ENCODE results near the gene ITM2B. TPM values are rescaled to one million over a fixed set of nuclear protein-coding genes. Genes with fewer than 3 reads are reported as not detected.
"Not testable (repeated sequence)": the region's sequence is repeated elsewhere in the genome, so short reads cannot be mapped to it uniquely, and the experiment has no call there.

The ITM2B gene
- total RNA-seq, 2 experiments from 2014 or later, result 305 to 323 TPM

DNA sequence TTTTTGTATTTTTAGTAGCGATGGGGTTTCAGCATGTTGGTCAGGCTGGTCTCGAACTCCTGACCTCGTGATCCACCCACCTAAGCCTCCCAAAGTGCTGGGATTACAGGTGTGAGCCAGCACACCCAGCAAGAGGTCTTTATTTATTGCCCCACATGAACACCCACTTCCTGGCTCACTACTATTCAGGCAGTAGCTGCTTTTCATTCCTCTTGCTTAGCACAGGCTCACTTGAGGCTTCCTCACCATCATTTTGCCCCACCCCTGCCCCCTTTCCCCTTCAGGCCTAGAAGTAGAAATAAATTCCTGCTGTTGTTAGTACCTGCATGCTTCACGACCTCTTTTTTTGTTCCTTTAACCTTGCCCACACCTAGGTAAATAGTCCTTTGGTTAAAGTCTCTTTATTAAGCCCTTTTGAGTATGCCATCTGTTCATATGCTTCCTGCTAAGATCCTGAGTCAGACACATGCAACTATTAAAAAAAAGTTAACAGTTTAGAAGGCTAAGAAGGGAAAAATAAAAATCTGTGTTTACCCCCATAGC is 33.5 kb upstream of the ITM2B start:
- H3K4me1 Mint-ChIP-seq (ENCODE audit: low read depth), result peaks cover 22% of the 10 kb centered on the region
- ATAC-seq (ENCODE audit: poor library complexity), result no peak
- intact Hi-C loops (cut with DNase I, micrococcal nuclease), result no loop called here
- no peaks in the 10 kb centered on the region for H3K27me3 Mint-ChIP-seq
- no peaks in the 10 kb centered on the region for H3K27me3 ChIP-seq (ENCODE audit: control insufficient read depth in 1 of 2, insufficient read depth in 2 of 2, low read length in 2 of 2)
- H3K27ac ChIP-seq (ENCODE audit: low read depth in 1 of 2, low read length in 2 of 2), result no peak overlapping the region
- peaks cover 8% of the 10 kb centered on the region for H3K4me1 ChIP-seq (ENCODE audit: insufficient read depth, low read length)
- H3K9me3 ChIP-seq (ENCODE audit: control insufficient read depth in 1 of 2, insufficient read depth in 1 of 2, low read length in 2 of 2), result no peaks in the 10 kb centered on the region
- H3K36me3 ChIP-seq (ENCODE audit: insufficient read depth, low read length), result no peaks in the 10 kb centered on the region
- DNase-seq, result peak in 2 of 14 experiments; percentile 19 to 29
- peak overlapping the region; percentile 28 for H3K27ac Mint-ChIP-seq
- no peaks in the 10 kb centered on the region for H3K36me3 Mint-ChIP-seq (ENCODE audit: low read depth)
- TF ChIP-seq, protein P1, sequence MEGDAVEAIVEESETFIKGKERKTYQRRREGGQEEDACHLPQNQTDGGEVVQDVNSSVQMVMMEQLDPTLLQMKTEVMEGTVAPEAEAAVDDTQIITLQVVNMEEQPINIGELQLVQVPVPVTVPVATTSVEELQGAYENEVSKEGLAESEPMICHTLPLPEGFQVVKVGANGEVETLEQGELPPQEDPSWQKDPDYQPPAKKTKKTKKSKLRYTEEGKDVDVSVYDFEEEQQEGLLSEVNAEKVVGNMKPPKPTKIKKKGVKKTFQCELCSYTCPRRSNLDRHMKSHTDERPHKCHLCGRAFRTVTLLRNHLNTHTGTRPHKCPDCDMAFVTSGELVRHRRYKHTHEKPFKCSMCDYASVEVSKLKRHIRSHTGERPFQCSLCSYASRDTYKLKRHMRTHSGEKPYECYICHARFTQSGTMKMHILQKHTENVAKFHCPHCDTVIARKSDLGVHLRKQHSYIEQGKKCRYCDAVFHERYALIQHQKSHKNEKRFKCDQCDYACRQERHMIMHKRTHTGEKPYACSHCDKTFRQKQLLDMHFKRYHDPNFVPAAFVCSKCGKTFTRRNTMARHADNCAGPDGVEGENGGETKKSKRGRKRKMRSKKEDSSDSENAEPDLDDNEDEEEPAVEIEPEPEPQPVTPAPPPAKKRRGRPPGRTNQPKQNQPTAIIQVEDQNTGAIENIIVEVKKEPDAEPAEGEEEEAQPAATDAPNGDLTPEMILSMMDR (IDR thresholded peaks at IDR 0.05), result no peak
- CTCF ChIA-PET, result interaction anchor here (0.5 kb wide), 1 partner anchor 1307 kb away, joined by 4 read pairs; no protein-coding TSS in a partner anchor
- POLR2A ChIA-PET, result interaction anchor here (0.9 to 4.3 kb wide), 6 partner anchors 14 to 72 kb away, joined by 3 to 15 read pairs (median 6); partner anchors contain the start of gene ITM2B
- H3K4me3 Mint-ChIP-seq, result no peak overlapping the region
- H3K9me3 Mint-ChIP-seq, result peaks cover 5% of the 10 kb centered on the region
- no peak overlapping the region for H3K4me3 ChIP-seq (ENCODE audit: low read length)

GRCh38 chr13:48201044-48201443 is 32.0 kb upstream of the ITM2B start:
- Histone ChIP-seq H3K4me3 (ENCODE audit: low read length) (no peak overlapping the region), H3K4me1 (ENCODE audit: insufficient read depth, low read length) (peaks cover 8% of the 10 kb centered on the region), H3K27ac (ENCODE audit: low read depth in 1 of 2, low read length in 2 of 2) (no peak overlapping the region), H3K9me3 (ENCODE audit: control insufficient read depth in 1 of 2, insufficient read depth in 1 of 2, low read length in 2 of 2) (no peaks in the 10 kb centered on the region), H3K27me3 (ENCODE audit: control insufficient read depth in 1 of 2, insufficient read depth in 2 of 2, low read length in 2 of 2) (no peaks in the 10 kb centered on the region), H3K36me3 (ENCODE audit: insufficient read depth, low read length) (no peaks in the 10 kb centered on the region)
- TF ChIP-seq, protein P1 (IDR thresholded peaks at IDR 0.05), result no peak
- intact Hi-C loops (cut with DNase I, micrococcal nuclease), result no loop called here
- DNase-seq, result no peak
- POLR2A ChIA-PET, result interaction anchor here (1.0 to 4.3 kb wide), 3 partner anchors 21 to 45 kb away, joined by 5 to 13 read pairs (median 8); partner anchors contain the start of gene ITM2B
- Mint-ChIP-seq H3K9me3 (peaks cover 5% of the 10 kb centered on the region), H3K4me1 (ENCODE audit: low read depth) (peaks cover 21% of the 10 kb centered on the region), H3K36me3 (ENCODE audit: low read depth) (no peaks in the 10 kb centered on the region), H3K4me3 (no peak overlapping the region), H3K27ac (no peak overlapping the region), H3K27me3 (no peaks in the 10 kb centered on the region)
- CTCF ChIA-PET, result interaction anchor here (0.8 kb wide), 1 partner anchor 20 kb away, joined by 3 read pairs; no protein-coding TSS in a partner anchor
- ATAC-seq (ENCODE audit: poor library complexity), result no peak

GRCh38 chr13:48207207-48207606 is 25.8 kb upstream of the ITM2B start:
- H3K27me3 ChIP-seq (ENCODE audit: control insufficient read depth in 1 of 2, insufficient read depth in 2 of 2, low read length in 2 of 2); intact Hi-C loops (cut with DNase I, micrococcal nuclease); H3K4me3 ChIP-seq (ENCODE audit: low read length); H3K4me3 Mint-ChIP-seq; CTCF ChIA-PET; H3K36me3 ChIP-seq (ENCODE audit: insufficient read depth, low read length); POLR2A ChIA-PET; ATAC-seq (ENCODE audit: poor library complexity); DNase-seq; H3K27me3 Mint-ChIP-seq; H3K4me1 Mint-ChIP-seq (ENCODE audit: low read depth); H3K27ac ChIP-seq (ENCODE audit: low read depth in 1 of 2, low read length in 2 of 2); H3K4me1 ChIP-seq (ENCODE audit: insufficient read depth, low read length); H3K36me3 Mint-ChIP-seq (ENCODE audit: low read depth); H3K9me3 Mint-ChIP-seq; H3K9me3 ChIP-seq (ENCODE audit: control insufficient read depth in 1 of 2, insufficient read depth in 1 of 2, low read length in 2 of 2); H3K27ac Mint-ChIP-seq: not testable (repeated sequence)

GRCh38 chr13:48210178-48210577 is 22.8 kb upstream of the ITM2B start:
- no peaks in the 10 kb centered on the region for H3K36me3 Mint-ChIP-seq (ENCODE audit: low read depth)
- DNase-seq, result peak in 2 of 14 experiments; percentile 21 to 49
- Histone ChIP-seq H3K27me3 (ENCODE audit: control insufficient read depth in 1 of 2, insufficient read depth in 2 of 2, low read length in 2 of 2) (no peaks in the 10 kb centered on the region), H3K4me1 (ENCODE audit: insufficient read depth, low read length) (peaks cover 5% of the 10 kb centered on the region), H3K9me3 (ENCODE audit: control insufficient read depth in 1 of 2, insufficient read depth in 1 of 2, low read length in 2 of 2) (peaks cover 0 to 4% of the 10 kb centered on the region in 2 experiments), H3K4me3 (ENCODE audit: low read length) (no peak overlapping the region), H3K36me3 (ENCODE audit: insufficient read depth, low read length) (no peaks in the 10 kb centered on the region), H3K27ac (ENCODE audit: low read depth in 1 of 2, low read length in 2 of 2) (no peak overlapping the region)
- peaks cover 4% of the 10 kb centered on the region for H3K9me3 Mint-ChIP-seq
- intact Hi-C loops (cut with DNase I, micrococcal nuclease), result no loop called here
- no peak for ATAC-seq (ENCODE audit: poor library complexity)
- CTCF ChIA-PET, result no interaction called here
- no peaks in the 10 kb centered on the region for H3K27me3 Mint-ChIP-seq
- peaks cover 12% of the 10 kb centered on the region for H3K4me1 Mint-ChIP-seq (ENCODE audit: low read depth)
- TF ChIP-seq, protein P1 (IDR thresholded peaks at IDR 0.05), result no peak
- POLR2A ChIA-PET, result no interaction called here
- H3K4me3 Mint-ChIP-seq, result no peak overlapping the region
- H3K27ac Mint-ChIP-seq, result no peak overlapping the region

Measured in CD4-positive, alpha-beta T cell (primary cell).